Measurements from ENCODE around the gene RPL13A. TPM values are rescaled to one million over a fixed set of nuclear protein-coding genes. Genes with fewer than 3 reads are reported as not detected.

RPL13A gene
- total and polyA plus RNA-seq, 2 donors = 2,198 to 3,726 TPM

GRCh38 chr19:49496574-49497008 is 9.2 kb downstream of the RPL13A start:
- DNase-seq (ENCODE audit: extremely low spot score) = no peak
- H3K27ac ChIP-seq (ENCODE audit: low read depth) = peak overlapping the region; percentile 88
- H3K4me3 ChIP-seq (ENCODE audit: low read depth, low read length) = peak overlapping the region; percentile 75
- H3K4me1 ChIP-seq (ENCODE audit: insufficient read depth) = no peaks in the 10 kb centered on the region
- H3K36me3 ChIP-seq (ENCODE audit: insufficient read depth) = no peaks in the 10 kb centered on the region
- WGBS = under 1% methylated on average over 11 of the region's 11 CpGs

GRCh38 chr19:49497047-49497788 is 9.8 kb downstream of the RPL13A start:
- Histone ChIP-seq H3K27ac (ENCODE audit: low read depth) (peak overlapping the region; percentile 88), H3K4me1 (ENCODE audit: insufficient read depth) (no peaks in the 10 kb centered on the region), H3K4me3 (ENCODE audit: low read depth, low read length) (peak overlapping the region; percentile 75), H3K36me3 (ENCODE audit: insufficient read depth) (no peaks in the 10 kb centered on the region)
- no peak for DNase-seq (ENCODE audit: extremely low spot score)
- 24% methylated on average over 22 of the region's 22 CpGs for WGBS

GRCh38 chr19:49497789-49498103 is 10.3 kb downstream of the RPL13A start:
- DNase-seq (ENCODE audit: extremely low spot score) = no peak
- Histone ChIP-seq H3K36me3 (ENCODE audit: insufficient read depth) (no peaks in the 10 kb centered on the region), H3K27ac (ENCODE audit: low read depth) (peak overlapping the region; percentile 46), H3K4me1 (ENCODE audit: insufficient read depth) (no peaks in the 10 kb centered on the region), H3K4me3 (ENCODE audit: low read depth, low read length) (no peak overlapping the region)
- 91% methylated on average over 12 of the region's 12 CpGs for WGBS

GRCh38 chr19:49498475-49498874 is 11.1 kb downstream of the RPL13A start:
- WGBS = 80% methylated on average over 7 of the region's 7 CpGs
- DNase-seq (ENCODE audit: extremely low spot score) = no peak
- no peak overlapping the region for H3K4me3 ChIP-seq (ENCODE audit: low read depth, low read length)
- H3K27ac ChIP-seq (ENCODE audit: low read depth) = no peak overlapping the region
- H3K4me1 ChIP-seq (ENCODE audit: insufficient read depth) = no peaks in the 10 kb centered on the region
- no peaks in the 10 kb centered on the region for H3K36me3 ChIP-seq (ENCODE audit: insufficient read depth)

- 74% methylated on average over 19 of the region's 19 CpGs for WGBS
- Histone ChIP-seq H3K4me1 (ENCODE audit: insufficient read depth) (no peaks in the 10 kb centered on the region), H3K36me3 (ENCODE audit: insufficient read depth) (no peaks in the 10 kb centered on the region), H3K27ac (ENCODE audit: low read depth) (peak overlapping the region; percentile 30), H3K4me3 (ENCODE audit: low read depth, low read length) (peak overlapping the region; percentile 31)
- no peak for DNase-seq (ENCODE audit: extremely low spot score)
These were observed 11.7 kb downstream of the RPL13A start for GRCh38 chr19:49499030-49499670.

- H3K4me3 ChIP-seq (ENCODE audit: low read depth, low read length) = no peak overlapping the region
- DNase-seq (ENCODE audit: extremely low spot score) = peak; percentile 60
These were observed 15.6 kb downstream of the RPL13A start for GRCh38 chr19:49502866-49503581.

GRCh38 chr19:49503582-49503962 is 16.2 kb downstream of the RPL13A start:
- no peak for DNase-seq (ENCODE audit: extremely low spot score)
- Histone ChIP-seq H3K27ac (ENCODE audit: low read depth) (no peak overlapping the region), H3K36me3 (ENCODE audit: insufficient read depth) (no peaks in the 10 kb centered on the region), H3K4me3 (ENCODE audit: low read depth, low read length) (no peak overlapping the region), H3K4me1 (ENCODE audit: insufficient read depth) (no peaks in the 10 kb centered on the region)
- 71% methylated on average over 9 of the region's 9 CpGs for WGBS

More at GRCh38 chr19:49502866-49503581, 15.6 kb downstream of the RPL13A start:
- 39% methylated on average over 14 of the region's 14 CpGs for WGBS
- H3K4me1 ChIP-seq (ENCODE audit: insufficient read depth) = no peaks in the 10 kb centered on the region
- H3K27ac ChIP-seq (ENCODE audit: low read depth) = no peak overlapping the region
- H3K36me3 ChIP-seq (ENCODE audit: insufficient read depth) = no peaks in the 10 kb centered on the region

GRCh38 chr19:49506575-49507105 is 19.2 kb downstream of the RPL13A start:
- Histone ChIP-seq H3K36me3 (ENCODE audit: insufficient read depth) (no peaks in the 10 kb centered on the region), H3K27ac (ENCODE audit: low read depth) (no peak overlapping the region), H3K4me3 (ENCODE audit: low read depth, low read length) (no peak overlapping the region), H3K4me1 (ENCODE audit: insufficient read depth) (no peaks in the 10 kb centered on the region)
- no peak for DNase-seq (ENCODE audit: extremely low spot score)
- WGBS = 37% methylated on average over 8 of the region's 8 CpGs

- no peak for DNase-seq (ENCODE audit: extremely low spot score)
- Histone ChIP-seq H3K27ac (ENCODE audit: low read depth) (no peak overlapping the region), H3K4me1 (ENCODE audit: insufficient read depth) (no peaks in the 10 kb centered on the region), H3K36me3 (ENCODE audit: insufficient read depth) (no peaks in the 10 kb centered on the region), H3K4me3 (ENCODE audit: low read depth, low read length) (no peak overlapping the region)
- 65% methylated on average over 12 of the region's 12 CpGs for WGBS
These were observed 20.5 kb downstream of the RPL13A start for GRCh38 chr19:49507803-49508494.

- no peak for DNase-seq (ENCODE audit: extremely low spot score)
- Histone ChIP-seq H3K36me3 (ENCODE audit: insufficient read depth) (no peaks in the 10 kb centered on the region), H3K27ac (ENCODE audit: low read depth) (peak overlapping the region; percentile 94), H3K4me1 (ENCODE audit: insufficient read depth) (no peaks in the 10 kb centered on the region), H3K4me3 (ENCODE audit: low read depth, low read length) (peak overlapping the region; percentile 81)
- WGBS = 2% methylated on average over 50 of the region's 50 CpGs
These were observed 25.8 kb downstream of the RPL13A start for GRCh38 chr19:49512970-49513745.

- H3K27ac ChIP-seq (ENCODE audit: low read depth) = no peak overlapping the region
- no peaks in the 10 kb centered on the region for H3K4me1 ChIP-seq (ENCODE audit: insufficient read depth)
- H3K36me3 ChIP-seq (ENCODE audit: insufficient read depth) = no peaks in the 10 kb centered on the region
- DNase-seq (ENCODE audit: extremely low spot score) = no peak
- 45% methylated on average over 12 of the region's 12 CpGs for WGBS
- H3K4me3 ChIP-seq (ENCODE audit: low read depth, low read length) = peak overlapping the region; percentile 81
These were observed 26.3 kb downstream of the RPL13A start for GRCh38 chr19:49513746-49514118.

- no peak overlapping the region for H3K4me3 ChIP-seq (ENCODE audit: low read depth, low read length)
- 81% methylated on average over 21 of the region's 21 CpGs for WGBS
- no peak for DNase-seq (ENCODE audit: extremely low spot score)
- H3K4me1 ChIP-seq (ENCODE audit: insufficient read depth) = no peaks in the 10 kb centered on the region
- no peaks in the 10 kb centered on the region for H3K36me3 ChIP-seq (ENCODE audit: insufficient read depth)
- H3K27ac ChIP-seq (ENCODE audit: low read depth) = no peak overlapping the region
These were observed 26.7 kb downstream of the RPL13A start for GRCh38 chr19:49514151-49514550.

GRCh38 chr19:49515767-49516166 is 28.4 kb downstream of the RPL13A start:
- Histone ChIP-seq H3K36me3 (ENCODE audit: insufficient read depth) (no peaks in the 10 kb centered on the region), H3K4me1 (ENCODE audit: insufficient read depth) (no peaks in the 10 kb centered on the region), H3K4me3 (ENCODE audit: low read depth, low read length) (no peak overlapping the region), H3K27ac (ENCODE audit: low read depth) (no peak overlapping the region)
- DNase-seq (ENCODE audit: extremely low spot score) = no peak
- WGBS = 69% methylated on average over 4 of the region's 4 CpGs
